ENCODE measurements around the gene DNAJC18. TPM values are rescaled to one million over a fixed set of nuclear protein-coding genes. Genes with fewer than 3 reads are reported as not detected.

DNAJC18 gene
- total RNA-seq, 2 donors from 2014 or later: 7.3 to 11.5 TPM

DNA sequence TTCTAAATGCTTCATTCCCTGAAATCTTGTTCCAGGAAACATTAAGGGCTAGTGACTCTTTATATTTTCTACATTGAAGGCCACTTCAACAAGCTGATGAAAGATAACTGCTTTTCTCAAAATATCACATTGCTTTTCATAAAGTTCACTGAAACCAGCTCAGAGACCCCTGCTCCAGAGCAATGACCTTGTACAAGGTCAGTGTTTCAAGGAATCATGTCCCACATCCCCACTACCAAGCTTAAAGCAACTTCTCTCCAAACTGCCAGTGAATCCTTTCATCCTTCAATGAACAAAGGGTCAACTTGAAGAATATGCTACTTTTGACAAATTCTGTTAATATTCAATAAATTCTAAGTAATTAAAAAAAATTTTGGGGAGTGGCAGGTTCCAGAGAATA lies 23.5 kb downstream of the DNAJC18 start:
- intact Hi-C loops (cut with DNase I): no loop called here
- no peak overlapping the region for H3K4me3 ChIP-seq
- TF ChIP-seq POLR2AphosphoS5 (IDR thresholded peaks at IDR 0.05) (no peak), POLR2A (IDR thresholded peaks at IDR 0.05) (no peak)
- TF ChIP-seq, protein P1, sequence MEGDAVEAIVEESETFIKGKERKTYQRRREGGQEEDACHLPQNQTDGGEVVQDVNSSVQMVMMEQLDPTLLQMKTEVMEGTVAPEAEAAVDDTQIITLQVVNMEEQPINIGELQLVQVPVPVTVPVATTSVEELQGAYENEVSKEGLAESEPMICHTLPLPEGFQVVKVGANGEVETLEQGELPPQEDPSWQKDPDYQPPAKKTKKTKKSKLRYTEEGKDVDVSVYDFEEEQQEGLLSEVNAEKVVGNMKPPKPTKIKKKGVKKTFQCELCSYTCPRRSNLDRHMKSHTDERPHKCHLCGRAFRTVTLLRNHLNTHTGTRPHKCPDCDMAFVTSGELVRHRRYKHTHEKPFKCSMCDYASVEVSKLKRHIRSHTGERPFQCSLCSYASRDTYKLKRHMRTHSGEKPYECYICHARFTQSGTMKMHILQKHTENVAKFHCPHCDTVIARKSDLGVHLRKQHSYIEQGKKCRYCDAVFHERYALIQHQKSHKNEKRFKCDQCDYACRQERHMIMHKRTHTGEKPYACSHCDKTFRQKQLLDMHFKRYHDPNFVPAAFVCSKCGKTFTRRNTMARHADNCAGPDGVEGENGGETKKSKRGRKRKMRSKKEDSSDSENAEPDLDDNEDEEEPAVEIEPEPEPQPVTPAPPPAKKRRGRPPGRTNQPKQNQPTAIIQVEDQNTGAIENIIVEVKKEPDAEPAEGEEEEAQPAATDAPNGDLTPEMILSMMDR (IDR thresholded peaks at IDR 0.05): no peak
- no peaks in the 10 kb centered on the region for H3K36me3 ChIP-seq
- no peaks in the 10 kb centered on the region for H3K27me3 ChIP-seq (replicated peaks; ENCODE audit: insufficient read depth)
- H3K9me3 ChIP-seq: no peaks in the 10 kb centered on the region
- DNase-seq (ENCODE audit: low spot score): no peak
- no peaks in the 10 kb centered on the region for H3K4me1 ChIP-seq (replicated peaks)
- H3K27ac ChIP-seq: peak overlapping the region in 1 of 2 donors; percentile 23

DNA sequence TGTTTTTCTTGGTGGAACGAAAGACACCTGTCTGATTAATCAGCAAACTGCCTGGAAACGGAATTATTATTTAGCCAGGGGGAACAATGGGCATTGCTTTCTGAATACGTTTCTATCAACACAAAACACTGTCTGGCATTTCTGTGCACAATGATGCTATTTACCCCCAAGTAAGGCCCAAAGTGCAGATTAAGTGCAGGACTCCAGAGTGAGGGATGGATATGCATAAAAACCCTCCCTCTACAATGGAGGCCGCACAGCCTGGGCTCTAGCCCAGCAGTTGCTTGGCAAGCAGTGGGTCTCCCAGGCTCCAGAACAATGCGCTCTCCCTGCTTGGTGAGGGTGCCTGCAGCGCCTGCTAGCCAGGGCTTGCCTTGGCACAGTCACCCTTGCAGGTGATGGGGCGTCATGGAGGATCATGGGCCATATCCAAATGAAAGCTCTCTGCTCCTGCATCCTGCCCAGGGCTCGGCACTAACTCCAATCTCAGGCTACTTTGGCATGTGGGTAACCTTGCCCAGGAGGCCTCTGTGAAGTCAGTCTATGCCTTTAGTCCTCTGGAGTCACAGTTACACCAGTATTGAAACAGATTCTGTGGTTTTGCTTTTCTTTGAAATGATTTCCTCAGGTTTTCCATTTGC lies 24.0 kb downstream of the DNAJC18 start:
- peak; percentile 68 for DNase-seq (ENCODE audit: low spot score)
- WGBS: 34% methylated on average over 8 of the region's 8 CpGs
- H3K27me3 ChIP-seq (replicated peaks; ENCODE audit: insufficient read depth): no peaks in the 10 kb centered on the region
- H3K9me3 ChIP-seq: no peaks in the 10 kb centered on the region
- intact Hi-C loops (cut with DNase I): no loop called here
- H3K4me1 ChIP-seq (replicated peaks): no peaks in the 10 kb centered on the region
- TF ChIP-seq, protein P1 (IDR thresholded peaks at IDR 0.05): no peak
- TF ChIP-seq POLR2AphosphoS5 (IDR thresholded peaks at IDR 0.05): peak; percentile 67
- TF ChIP-seq POLR2A (IDR thresholded peaks at IDR 0.05): no peak
- H3K27ac ChIP-seq: peak overlapping the region in 1 of 2 donors; percentile 23
- no peak overlapping the region for H3K4me3 ChIP-seq
- no peaks in the 10 kb centered on the region for H3K36me3 ChIP-seq

DNA sequence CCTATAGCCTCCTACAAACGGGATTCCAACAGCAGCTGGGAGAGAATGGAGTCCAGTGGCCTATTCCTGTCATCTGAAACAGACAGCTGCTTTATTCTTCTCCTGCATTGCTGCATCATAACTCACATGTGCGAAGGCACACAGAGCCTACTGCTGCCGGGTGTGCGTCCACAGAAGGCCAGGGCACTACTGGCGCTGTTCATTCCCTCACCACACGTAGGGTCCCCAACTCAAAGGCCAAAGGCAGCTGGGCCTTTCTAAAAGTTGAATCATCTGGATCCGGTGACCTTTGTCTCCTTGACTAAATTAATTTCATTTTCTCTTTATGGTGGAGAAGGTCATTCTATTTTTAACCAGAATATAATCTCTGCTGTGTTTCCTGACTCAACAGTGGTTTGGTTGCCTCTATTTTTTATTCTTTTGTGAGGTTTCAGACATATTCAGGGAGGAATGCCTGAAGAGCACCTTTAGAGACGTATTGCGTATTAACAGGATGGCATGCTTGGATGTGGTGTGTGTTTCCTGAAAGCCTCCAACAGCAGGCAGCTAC lies 24.7 kb downstream of the DNAJC18 start:
- H3K4me1 ChIP-seq (replicated peaks): no peaks in the 10 kb centered on the region
- peak overlapping the region in 1 of 2 donors; percentile 23 for H3K27ac ChIP-seq
- intact Hi-C loops (cut with DNase I): no loop called here
- H3K36me3 ChIP-seq: no peaks in the 10 kb centered on the region
- DNase-seq (ENCODE audit: low spot score): no peak
- no peaks in the 10 kb centered on the region for H3K9me3 ChIP-seq
- no peaks in the 10 kb centered on the region for H3K27me3 ChIP-seq (replicated peaks; ENCODE audit: insufficient read depth)
- H3K4me3 ChIP-seq: no peak overlapping the region
- 58% methylated on average over 9 of the region's 9 CpGs for WGBS
- TF ChIP-seq, protein P1 (IDR thresholded peaks at IDR 0.05): no peak
- TF ChIP-seq POLR2A (IDR thresholded peaks at IDR 0.05) (no peak), POLR2AphosphoS5 (IDR thresholded peaks at IDR 0.05) (no peak)

DNA sequence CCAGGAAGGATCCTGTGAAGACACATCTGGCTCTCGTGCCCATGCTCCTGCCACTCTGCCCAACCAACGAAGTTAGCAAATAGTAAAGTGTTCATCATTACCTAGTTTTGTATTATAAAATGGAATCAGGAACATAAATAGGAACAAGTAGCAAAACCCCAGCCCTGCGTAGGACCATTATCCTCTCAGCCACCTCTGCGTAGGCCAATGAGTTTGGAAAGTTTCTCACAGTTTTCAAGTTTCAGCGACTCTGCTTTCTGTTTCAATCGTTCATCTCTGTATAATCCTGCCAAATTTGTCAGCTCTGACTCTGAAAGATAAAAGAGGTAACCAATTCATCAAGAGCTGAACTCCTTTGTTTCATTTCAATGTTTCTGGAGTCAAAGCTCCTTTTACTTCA lies 25.4 kb downstream of the DNAJC18 start:
- intact Hi-C loops (cut with DNase I): no loop called here
- 61% methylated on average over 6 of the region's 6 CpGs for WGBS
- Histone ChIP-seq H3K9me3 (no peaks in the 10 kb centered on the region), H3K27me3 (replicated peaks; ENCODE audit: insufficient read depth) (no peaks in the 10 kb centered on the region), H3K4me3 (no peak overlapping the region), H3K27ac (peak overlapping the region in 1 of 2 donors; percentile 23), H3K4me1 (replicated peaks) (no peaks in the 10 kb centered on the region), H3K36me3 (no peaks in the 10 kb centered on the region)
- TF ChIP-seq POLR2A (IDR thresholded peaks at IDR 0.05): no peak
- TF ChIP-seq POLR2AphosphoS5 (IDR thresholded peaks at IDR 0.05): no peak
- TF ChIP-seq, protein P1 (IDR thresholded peaks at IDR 0.05): no peak
- DNase-seq (ENCODE audit: low spot score): no peak

DNA sequence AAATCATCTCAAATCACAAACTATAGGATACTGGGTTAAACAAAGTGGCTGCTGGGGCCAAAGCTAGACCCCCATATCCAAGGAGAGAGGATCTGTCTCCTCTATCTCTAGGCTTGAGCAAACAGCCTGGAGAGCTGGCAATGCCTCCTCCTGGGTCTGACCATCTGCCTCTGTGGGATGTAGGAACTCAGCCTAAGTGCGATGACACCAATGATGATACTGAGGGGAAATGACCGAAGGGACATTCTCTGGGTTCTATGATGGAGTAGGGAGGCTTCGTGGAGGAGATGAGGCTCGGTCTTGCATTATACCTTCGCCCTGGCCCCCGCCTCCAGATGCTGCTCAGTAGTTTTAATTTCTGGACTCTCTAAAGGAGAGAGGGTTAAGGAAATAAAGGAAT lies 26.2 kb downstream of the DNAJC18 start:
- no peak for DNase-seq (ENCODE audit: low spot score)
- Histone ChIP-seq H3K9me3 (no peaks in the 10 kb centered on the region), H3K4me1 (replicated peaks) (no peaks in the 10 kb centered on the region), H3K36me3 (no peaks in the 10 kb centered on the region), H3K27me3 (replicated peaks; ENCODE audit: insufficient read depth) (no peaks in the 10 kb centered on the region), H3K27ac (no peak overlapping the region), H3K4me3 (no peak overlapping the region)
- TF ChIP-seq, protein P1 (IDR thresholded peaks at IDR 0.05): no peak
- TF ChIP-seq POLR2A (IDR thresholded peaks at IDR 0.05): no peak
- no peak for TF ChIP-seq POLR2AphosphoS5 (IDR thresholded peaks at IDR 0.05)
- whole genome bisulfite sequencing: 98% methylated on average over 6 of the region's 6 CpGs
- intact Hi-C loops (cut with DNase I): no loop called here
